DOHH2 (cell line): ENCODE measurements around the gene NPIPA7.
"Not testable (repeated sequence)": the region's sequence is repeated elsewhere in the genome, so short reads cannot be mapped to it uniquely, and the experiment has no call there.

Experiments used
- EZH2phosphoT487 ChIP-seq: fragments of 200-600 bp; sonication (generic); IDR thresholded peaks from 2 replicates; pipeline ENCODE4 v1.6.1; 2017; ENCODE audit warnings: borderline replicate concordance, mild to moderate bottlenecking, antibody characterized with exemption, low read length, moderate library complexity, mixed read lengths
- TF ChIP-seq, protein P1 (sequence below): fragments of 200-600 bp; sonication (generic); IDR thresholded peaks from one replicate; pipeline ENCODE4 v1.5.1; 2014; ENCODE audit warnings: antibody characterized with exemption, mild to moderate bottlenecking, low read depth, low read length; ENCODE audit not compliant: poor library complexity, severe bottlenecking

DNA sequence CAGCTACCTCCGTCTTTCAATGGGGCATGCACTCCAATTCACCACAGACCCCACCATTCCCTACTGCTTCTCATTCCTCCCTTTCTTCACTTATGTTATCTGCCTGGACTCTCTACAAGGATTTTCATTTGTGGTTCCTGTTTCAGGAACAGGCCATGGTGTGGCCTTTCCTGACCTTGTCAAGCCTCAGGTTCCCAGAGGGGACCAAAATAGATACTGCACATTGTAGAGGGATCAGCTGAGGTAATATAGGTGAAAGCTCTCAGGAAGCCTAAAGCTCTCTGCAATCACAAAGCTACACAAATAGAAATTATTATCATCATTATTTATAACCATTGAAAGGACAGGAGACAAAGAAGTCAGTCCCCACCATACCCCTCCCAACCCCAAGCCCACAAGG is 41.6 kb downstream of the NPIPA7 start:
- TF ChIP-seq, protein P1, sequence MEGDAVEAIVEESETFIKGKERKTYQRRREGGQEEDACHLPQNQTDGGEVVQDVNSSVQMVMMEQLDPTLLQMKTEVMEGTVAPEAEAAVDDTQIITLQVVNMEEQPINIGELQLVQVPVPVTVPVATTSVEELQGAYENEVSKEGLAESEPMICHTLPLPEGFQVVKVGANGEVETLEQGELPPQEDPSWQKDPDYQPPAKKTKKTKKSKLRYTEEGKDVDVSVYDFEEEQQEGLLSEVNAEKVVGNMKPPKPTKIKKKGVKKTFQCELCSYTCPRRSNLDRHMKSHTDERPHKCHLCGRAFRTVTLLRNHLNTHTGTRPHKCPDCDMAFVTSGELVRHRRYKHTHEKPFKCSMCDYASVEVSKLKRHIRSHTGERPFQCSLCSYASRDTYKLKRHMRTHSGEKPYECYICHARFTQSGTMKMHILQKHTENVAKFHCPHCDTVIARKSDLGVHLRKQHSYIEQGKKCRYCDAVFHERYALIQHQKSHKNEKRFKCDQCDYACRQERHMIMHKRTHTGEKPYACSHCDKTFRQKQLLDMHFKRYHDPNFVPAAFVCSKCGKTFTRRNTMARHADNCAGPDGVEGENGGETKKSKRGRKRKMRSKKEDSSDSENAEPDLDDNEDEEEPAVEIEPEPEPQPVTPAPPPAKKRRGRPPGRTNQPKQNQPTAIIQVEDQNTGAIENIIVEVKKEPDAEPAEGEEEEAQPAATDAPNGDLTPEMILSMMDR: not testable (repeated sequence)
- not testable (repeated sequence) for TF ChIP-seq EZH2phosphoT487
